CD4-positive, alpha-beta T cell (primary cell): ENCODE data around the gene ADCY5. TPM values are rescaled to one million over a fixed set of nuclear protein-coding genes. Genes with fewer than 3 reads are reported as not detected.

Experiments used
- ATAC-seq: fragments of 200-7000 bp; cut with Tn5 transposase; one replicate; pipeline ENCODE4 v1.10.0; 2022; ENCODE audit warnings: mild to moderate bottlenecking; ENCODE audit not compliant: poor library complexity
- CTCF ChIA-PET: fragments of 350-600 bp; sonication (Branson Sonifier 250); formaldehyde crosslinking; loops from one replicate; lab custom pipeline; 2021; ENCODE audit warnings: antibody characterized with exemption, inconsistent platforms; lab: Charles Lee
- POLR2A ChIA-PET: fragments of 350-600 bp; sonication (Branson Sonifier 250); formaldehyde crosslinking; loops from one replicate; lab custom pipeline; 2021; ENCODE audit warnings: antibody characterized with exemption, inconsistent platforms; lab: Charles Lee
- DNase-seq, 14 experiments: peaks; one replicate each; pipeline ENCODE4 v3.0.0-alpha.2; 2013 to 2020; ENCODE audit warnings: mixed read lengths in 2 of 14
- H3K27ac ChIP-seq, 2 donors: one replicate each; pipeline versions ENCODE4 v1.5.1 to v1.7.0; 2013; ENCODE audit warnings: low read length in 2 of 2, low read depth in 1 of 2, mild to moderate bottlenecking in 1 of 2
- H3K27me3 ChIP-seq, 2 experiments: 1 replicate in 1 of 2; 2 replicates in 1 of 2; pipeline versions ENCODE4 v1.6.1 to v1.7.0; 2013; ENCODE audit warnings: low read length in 2 of 2, control low read depth in 1 of 2, mild to moderate bottlenecking in 1 of 2, moderate library complexity in 1 of 2; ENCODE audit not compliant: insufficient read depth in 2 of 2, control insufficient read depth in 1 of 2
- H3K36me3 ChIP-seq: one replicate; pipeline ENCODE4 v1.6.1; 2013; ENCODE audit warnings: low read length, control low read depth; ENCODE audit not compliant: insufficient read depth
- H3K4me1 ChIP-seq: one replicate; pipeline ENCODE4 v1.6.1; 2013; ENCODE audit warnings: low read length, control low read depth; ENCODE audit not compliant: insufficient read depth
- H3K4me3 ChIP-seq: one replicate; pipeline ENCODE4 v1.5.1; 2013; ENCODE audit warnings: mild to moderate bottlenecking, low read length, moderate library complexity
- H3K9me3 ChIP-seq, 2 experiments: 1 replicate in 1 of 2; 2 replicates in 1 of 2; pipeline versions ENCODE4 v1.6.1 to v1.7.0; 2013; ENCODE audit warnings: low read length in 2 of 2, mild to moderate bottlenecking in 2 of 2, control low read depth in 1 of 2, moderate library complexity in 1 of 2; ENCODE audit not compliant: control insufficient read depth in 1 of 2, insufficient read depth in 1 of 2
- H3K27ac Mint-ChIP-seq: one replicate; pipeline ENCODE4 v1.8.0; 2020; ENCODE audit warnings: mixed read lengths
- H3K27me3 Mint-ChIP-seq: one replicate; pipeline ENCODE4 v1.8.0; 2021; ENCODE audit warnings: mixed read lengths
- H3K36me3 Mint-ChIP-seq: one replicate; pipeline ENCODE4 v1.8.0; 2021; ENCODE audit warnings: low read depth, mixed read lengths
- H3K4me1 Mint-ChIP-seq: one replicate; pipeline ENCODE4 v1.8.0; 2021; ENCODE audit warnings: low read depth, mixed read lengths
- H3K4me3 Mint-ChIP-seq: one replicate; pipeline ENCODE4 v1.8.0; 2020; ENCODE audit warnings: mild to moderate bottlenecking, mixed read lengths
- H3K9me3 Mint-ChIP-seq: one replicate; pipeline ENCODE4 v1.8.0; 2020; ENCODE audit warnings: mixed read lengths
- CTCF ChIP-seq: fragments of 200-600 bp; IDR thresholded peaks from one replicate; pipeline ENCODE4 v1.8.0; 2022; ENCODE audit warnings: antibody characterized with exemption, mild to moderate bottlenecking
- intact Hi-C, 2 experiments: fragments of 100-400 bp; cut with DNase I in 1 of 2; cut with micrococcal nuclease in 1 of 2; formaldehyde crosslinking; loops; one replicate each; pipeline versions ENCODE4 v1.15.1 to v1.9.0; 2023 to 2025; cut with DNase I, micrococcal nuclease
- total RNA-seq, 174 experiments: library from RNA in 2 of 174; stranded (reverse) in 2 of 174; gene quantifications; one replicate each; pipeline ENCODE4 v1.2.3 and lab custom pipeline; 2021 to 2026

ADCY5 gene
- total RNA-seq, 2 experiments from 2014 or later = not detected

DNA sequence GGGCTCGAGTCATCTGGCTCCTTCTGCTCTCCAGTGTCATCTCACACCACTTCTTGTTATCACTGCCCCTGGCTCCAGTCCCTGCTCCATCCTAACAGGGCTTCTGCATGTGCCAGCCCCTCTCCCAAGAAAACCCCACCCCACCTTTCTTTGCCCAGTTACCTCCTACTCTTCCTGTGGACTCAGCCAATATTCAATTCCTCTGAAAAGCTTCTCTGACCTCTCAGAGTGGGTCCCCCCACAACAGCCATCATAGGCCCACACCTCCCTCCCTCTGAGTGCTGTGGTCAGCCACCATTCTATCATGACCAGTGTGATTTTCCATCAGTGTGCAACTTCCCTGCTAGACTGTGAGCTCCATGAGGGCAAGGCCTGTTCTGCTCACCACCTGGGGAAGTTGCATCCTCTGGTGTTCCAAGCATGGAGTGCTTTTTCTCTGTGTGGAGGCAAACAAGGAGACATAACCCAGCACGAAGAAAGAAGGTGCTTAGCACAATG, 71.6 kb downstream of the ADCY5 start:
- no peaks in the 10 kb centered on the region for H3K27me3 Mint-ChIP-seq
- H3K27ac Mint-ChIP-seq = no peak overlapping the region
- Histone ChIP-seq H3K4me1 (no peaks in the 10 kb centered on the region), H3K27ac (no peak overlapping the region), H3K27me3 (no peaks in the 10 kb centered on the region), H3K36me3 (no peaks in the 10 kb centered on the region), H3K4me3 (no peak overlapping the region), H3K9me3 (peaks cover 0 to 4% of the 10 kb centered on the region in 2 experiments)
- POLR2A ChIA-PET = no interaction called here
- no peak for TF ChIP-seq CTCF
- H3K9me3 Mint-ChIP-seq = no peaks in the 10 kb centered on the region
- intact Hi-C loops = no loop called here
- no peaks in the 10 kb centered on the region for H3K4me1 Mint-ChIP-seq
- no peak overlapping the region for H3K4me3 Mint-ChIP-seq
- ATAC-seq (no peak), DNase-seq (peak in 1 of 14 experiments; percentile 16)
- H3K36me3 Mint-ChIP-seq = no peaks in the 10 kb centered on the region
- CTCF ChIA-PET = no interaction called here

- DNase-seq = peak in 1 of 14 experiments; percentile 7
- ChIA-PET CTCF (no interaction called here), POLR2A (no interaction called here)
- no peak overlapping the region for H3K4me3 ChIP-seq
- no peaks in the 10 kb centered on the region for H3K9me3 Mint-ChIP-seq
- H3K36me3 ChIP-seq = no peaks in the 10 kb centered on the region
- H3K27ac ChIP-seq = no peak overlapping the region
- no peak for TF ChIP-seq CTCF
- no peaks in the 10 kb centered on the region for H3K27me3 Mint-ChIP-seq
- ATAC-seq = no peak
- intact Hi-C loops = no loop called here
- no peak overlapping the region for H3K4me3 Mint-ChIP-seq
- H3K36me3 Mint-ChIP-seq = no peaks in the 10 kb centered on the region
- H3K27ac Mint-ChIP-seq = no peak overlapping the region
- H3K27me3 ChIP-seq = no peaks in the 10 kb centered on the region
- H3K9me3 ChIP-seq = peaks cover 0 to 4% of the 10 kb centered on the region in 2 experiments
- no peaks in the 10 kb centered on the region for H3K4me1 ChIP-seq
- H3K4me1 Mint-ChIP-seq = no peaks in the 10 kb centered on the region
These were observed 72.2 kb downstream of the ADCY5 start for GRCh38 chr3:123376451-123377242.

GRCh38 chr3:123375014-123375940, 73.6 kb downstream of the ADCY5 start:
- peak in 1 of 14 experiments; percentile 20 for DNase-seq
- POLR2A ChIA-PET = no interaction called here
- Mint-ChIP-seq H3K9me3 (no peaks in the 10 kb centered on the region), H3K27me3 (no peaks in the 10 kb centered on the region), H3K4me3 (no peak overlapping the region), H3K4me1 (no peaks in the 10 kb centered on the region), H3K36me3 (no peaks in the 10 kb centered on the region), H3K27ac (no peak overlapping the region)
- no peaks in the 10 kb centered on the region for H3K36me3 ChIP-seq
- CTCF ChIA-PET = no interaction called here
- no peaks in the 10 kb centered on the region for H3K27me3 ChIP-seq
- ATAC-seq = no peak
- no peaks in the 10 kb centered on the region for H3K4me1 ChIP-seq
- no peak overlapping the region for H3K4me3 ChIP-seq
- H3K27ac ChIP-seq = no peak overlapping the region
- no peak for TF ChIP-seq CTCF
- peaks cover 0 to 4% of the 10 kb centered on the region in 2 experiments for H3K9me3 ChIP-seq
- intact Hi-C loops = no loop called here
